ENCODE data around the gene SRGAP3. TPM values are rescaled to one million over a fixed set of nuclear protein-coding genes. Genes with fewer than 3 reads are reported as not detected.
"Not testable (repeated sequence)": the region's sequence is repeated elsewhere in the genome, so short reads cannot be mapped to it uniquely, and the experiment has no call there.

The SRGAP3 gene
- total RNA-seq, 4 donors from 2014 or later: 2.4 to 35.5 (median 8.2) TPM

DNA sequence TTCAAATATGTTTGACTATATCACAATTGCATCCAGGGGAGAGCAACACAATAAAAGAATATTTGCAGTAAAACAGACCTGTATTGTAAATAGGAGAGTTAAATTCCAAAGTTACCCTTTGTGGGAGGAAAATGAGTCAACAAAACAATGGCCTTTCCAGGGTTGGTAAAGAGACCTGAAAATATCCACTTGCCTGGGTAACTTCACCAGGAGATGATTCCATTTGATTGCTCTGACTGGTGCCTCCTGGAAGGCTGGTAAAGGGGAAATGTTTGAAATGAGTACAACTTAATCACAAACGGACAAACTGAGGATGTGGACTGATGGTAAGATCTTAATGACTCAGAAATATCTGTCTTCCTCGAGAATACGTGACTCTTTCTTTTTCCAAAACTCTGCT, 43.6 kb upstream of the SRGAP3 start:
- no peak for TF ChIP-seq POLR2A (IDR thresholded peaks at IDR 0.05)
- TF ChIP-seq, protein P1, sequence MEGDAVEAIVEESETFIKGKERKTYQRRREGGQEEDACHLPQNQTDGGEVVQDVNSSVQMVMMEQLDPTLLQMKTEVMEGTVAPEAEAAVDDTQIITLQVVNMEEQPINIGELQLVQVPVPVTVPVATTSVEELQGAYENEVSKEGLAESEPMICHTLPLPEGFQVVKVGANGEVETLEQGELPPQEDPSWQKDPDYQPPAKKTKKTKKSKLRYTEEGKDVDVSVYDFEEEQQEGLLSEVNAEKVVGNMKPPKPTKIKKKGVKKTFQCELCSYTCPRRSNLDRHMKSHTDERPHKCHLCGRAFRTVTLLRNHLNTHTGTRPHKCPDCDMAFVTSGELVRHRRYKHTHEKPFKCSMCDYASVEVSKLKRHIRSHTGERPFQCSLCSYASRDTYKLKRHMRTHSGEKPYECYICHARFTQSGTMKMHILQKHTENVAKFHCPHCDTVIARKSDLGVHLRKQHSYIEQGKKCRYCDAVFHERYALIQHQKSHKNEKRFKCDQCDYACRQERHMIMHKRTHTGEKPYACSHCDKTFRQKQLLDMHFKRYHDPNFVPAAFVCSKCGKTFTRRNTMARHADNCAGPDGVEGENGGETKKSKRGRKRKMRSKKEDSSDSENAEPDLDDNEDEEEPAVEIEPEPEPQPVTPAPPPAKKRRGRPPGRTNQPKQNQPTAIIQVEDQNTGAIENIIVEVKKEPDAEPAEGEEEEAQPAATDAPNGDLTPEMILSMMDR (IDR thresholded peaks at IDR 0.05): no peak
- Histone ChIP-seq H3K27ac (no peak overlapping the region), H3K4me3 (no peak overlapping the region), H3K36me3 (no peaks in the 10 kb centered on the region), H3K27me3 (no peaks in the 10 kb centered on the region), H3K9me3 (peaks cover 0 to 4% of the 10 kb centered on the region in 2 donors), H3K4me1 (no peaks in the 10 kb centered on the region)
- intact Hi-C loops (cut with DNase I; ENCODE audit: low total_unique reads): no loop called here
- no peak for DNase-seq

DNA sequence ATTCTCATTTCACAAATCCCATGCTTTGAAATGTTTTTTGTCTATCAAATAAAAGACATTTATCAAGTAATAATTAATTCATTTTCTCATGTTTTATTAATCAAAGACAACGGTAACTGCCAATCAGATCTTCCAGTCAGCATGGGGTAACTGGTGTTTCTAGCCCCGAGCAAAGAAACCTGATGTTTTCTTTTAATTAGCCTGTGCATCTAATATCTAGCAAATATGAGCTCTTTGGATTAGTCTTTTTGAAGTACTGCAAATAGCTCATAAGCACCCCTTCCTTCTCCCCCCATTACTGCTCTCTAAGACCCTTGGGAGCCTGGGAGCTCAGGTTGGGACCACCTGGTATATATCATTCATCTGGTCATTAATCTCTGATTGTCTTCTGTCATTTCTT, 43.1 kb upstream of the SRGAP3 start:
- peaks cover 0 to 4% of the 10 kb centered on the region in 2 donors for H3K9me3 ChIP-seq
- H3K27me3 ChIP-seq: no peaks in the 10 kb centered on the region
- no peak overlapping the region for H3K27ac ChIP-seq
- intact Hi-C loops (cut with DNase I; ENCODE audit: low total_unique reads): no loop called here
- H3K4me3 ChIP-seq: no peak overlapping the region
- H3K4me1 ChIP-seq: no peaks in the 10 kb centered on the region
- no peaks in the 10 kb centered on the region for H3K36me3 ChIP-seq
- TF ChIP-seq, protein P1 (IDR thresholded peaks at IDR 0.05): no peak
- no peak for TF ChIP-seq POLR2A (IDR thresholded peaks at IDR 0.05)
- no peak for DNase-seq

DNA sequence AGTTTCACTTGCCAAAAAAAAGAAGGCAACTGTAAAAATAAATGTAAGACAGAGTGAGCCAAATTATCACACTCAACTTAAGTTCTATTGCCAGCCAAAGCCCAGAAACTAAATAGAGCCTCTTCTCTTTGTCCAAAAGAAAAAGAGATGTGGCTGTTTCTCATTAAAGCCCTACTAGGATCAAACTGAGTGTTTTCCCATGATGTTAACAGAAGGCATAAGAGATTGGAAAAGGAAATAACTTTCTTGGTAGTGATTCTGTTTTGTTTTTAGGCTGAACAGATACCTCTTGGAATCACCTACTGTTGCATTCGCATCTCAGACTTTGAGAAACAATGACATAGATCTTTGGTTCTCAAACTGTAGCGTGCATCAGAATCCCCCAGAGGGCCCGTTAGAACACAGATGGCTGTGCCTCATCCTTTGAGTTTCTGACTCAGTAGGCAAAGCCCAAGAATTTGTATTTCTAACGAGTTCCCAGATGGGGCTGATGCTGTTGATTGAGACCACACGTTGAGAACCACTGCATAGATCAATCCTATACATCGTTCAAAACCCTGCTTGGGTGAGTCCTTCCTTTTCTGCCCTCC, 42.5 kb upstream of the SRGAP3 start:
- Histone ChIP-seq H3K4me1 (no peaks in the 10 kb centered on the region), H3K27me3 (no peaks in the 10 kb centered on the region), H3K27ac (no peak overlapping the region), H3K9me3 (peaks cover 0 to 4% of the 10 kb centered on the region in 2 donors), H3K4me3 (no peak overlapping the region), H3K36me3 (no peaks in the 10 kb centered on the region)
- TF ChIP-seq, protein P1 (IDR thresholded peaks at IDR 0.05): no peak
- TF ChIP-seq POLR2A (IDR thresholded peaks at IDR 0.05): no peak
- intact Hi-C loops (cut with DNase I; ENCODE audit: low total_unique reads): no loop called here
- DNase-seq: no peak

DNA sequence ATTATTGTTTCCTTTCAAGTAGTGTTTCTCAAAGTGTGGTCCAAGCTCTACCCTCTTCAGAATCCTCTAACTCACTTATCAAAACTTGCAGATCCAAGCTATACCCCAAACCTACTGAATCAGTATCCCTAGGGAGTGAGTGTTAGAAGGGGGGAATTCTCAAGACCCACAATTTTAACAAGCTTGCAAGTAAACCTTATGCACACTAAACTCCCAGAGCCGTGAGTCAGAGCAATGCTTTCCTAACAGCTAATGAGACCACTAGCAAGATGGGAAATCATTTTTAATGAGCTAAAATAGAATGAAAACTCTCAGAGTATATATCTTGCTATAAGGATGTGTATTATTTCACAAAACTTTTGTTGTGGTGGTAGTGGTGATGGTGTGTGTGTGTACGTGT, 41.1 kb upstream of the SRGAP3 start:
- H3K4me1 ChIP-seq: no peaks in the 10 kb centered on the region
- TF ChIP-seq, protein P1 (IDR thresholded peaks at IDR 0.05): no peak
- no peak for TF ChIP-seq POLR2A (IDR thresholded peaks at IDR 0.05)
- DNase-seq: no peak
- no peak overlapping the region for H3K27ac ChIP-seq
- H3K27me3 ChIP-seq: no peaks in the 10 kb centered on the region
- intact Hi-C loops (cut with DNase I; ENCODE audit: low total_unique reads): no loop called here
- peaks cover 0 to 4% of the 10 kb centered on the region in 2 donors for H3K9me3 ChIP-seq
- no peaks in the 10 kb centered on the region for H3K36me3 ChIP-seq
- H3K4me3 ChIP-seq: no peak overlapping the region

DNA sequence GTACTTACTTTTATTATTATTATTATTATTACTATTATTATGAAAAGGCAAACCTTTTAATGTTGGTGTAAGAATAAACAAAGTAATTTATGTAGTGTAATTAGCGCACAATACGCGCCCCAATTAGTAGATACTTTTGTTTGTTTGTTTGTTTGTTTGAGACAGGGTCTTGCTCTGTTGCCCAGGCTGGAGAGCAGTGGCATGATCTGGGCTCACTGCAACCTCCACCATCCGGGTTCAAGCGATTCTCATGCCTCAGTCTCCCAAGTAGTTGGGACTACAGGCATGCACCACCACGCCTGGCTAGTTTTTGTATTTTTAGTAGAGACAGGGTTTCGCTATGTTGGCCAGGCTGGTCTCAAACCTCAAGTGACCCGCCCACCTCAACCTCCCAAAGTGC, 32.1 kb upstream of the SRGAP3 start:
- DNase-seq; H3K27ac ChIP-seq; intact Hi-C loops (cut with DNase I; ENCODE audit: low total_unique reads); H3K4me3 ChIP-seq; H3K9me3 ChIP-seq; H3K36me3 ChIP-seq; H3K4me1 ChIP-seq; H3K27me3 ChIP-seq: not testable (repeated sequence)

Measured in uterus (tissue), 4 donors.